ENCODE data around the gene PASK. TPM values are rescaled to one million over a fixed set of nuclear protein-coding genes. Genes with fewer than 3 reads are reported as not detected.

The PASK gene
- total and polyA plus RNA-seq, 12 donors, result 0.72 to 8.9 (median 3.6) TPM

- intact Hi-C loops (cut with DNase I), result no loop called here
- H3K4me1 ChIP-seq (replicated peaks in 1 of 2), result no peaks in the 10 kb centered on the region
- no peak for TF ChIP-seq CTCF (IDR thresholded peaks at IDR 0.05)
- TF ChIP-seq POLR2A (IDR thresholded peaks at IDR 0.05), result no peak
- 93 to 100% (median 96%) methylated on average over 5 to 15 of the region's 15 CpGs for WGBS, 4 donors
- H3K27me3 ChIP-seq, result no peaks in the 10 kb centered on the region
- H3K27ac ChIP-seq, result no peak overlapping the region
- no peak for DNase-seq
- H3K36me3 ChIP-seq (replicated peaks in 1 of 2), result peaks cover 0 to 77% of the 10 kb centered on the region in 2 donors
- peaks cover 0 to 13% (median 0%) of the 10 kb centered on the region in 3 donors for H3K9me3 ChIP-seq (replicated peaks in 1 of 3)
- H3K4me3 ChIP-seq, result no peak overlapping the region
These were observed 19.1 kb upstream of the PASK start for GRCh38 chr2:241168366-241168765.

- intact Hi-C loops (cut with DNase I), result no loop called here
These were observed 14.4 kb upstream of the PASK start for GRCh38 chr2:241163601-241164118.

GRCh38 chr2:241161646-241162281, 12.5 kb upstream of the PASK start:
- H3K4me1 ChIP-seq (replicated peaks in 1 of 2), result peaks cover 8 to 12% of the 10 kb centered on the region in 2 donors
- TF ChIP-seq POLR2A (IDR thresholded peaks at IDR 0.05), result peak in 1 of 2 donors; percentile 35
- no peak for TF ChIP-seq CTCF (IDR thresholded peaks at IDR 0.05)
- 29 to 49% (median 36%) methylated on average over 8 to 9 of the region's 9 CpGs for WGBS, 4 donors
- H3K27me3 ChIP-seq, result no peaks in the 10 kb centered on the region
- H3K27ac ChIP-seq, result peak overlapping the region; percentile 48 to 88 (median 61)
- H3K4me3 ChIP-seq, result no peak overlapping the region
- intact Hi-C loops (cut with DNase I), result no loop called here
- no peaks in the 10 kb centered on the region for H3K9me3 ChIP-seq (replicated peaks in 1 of 3)
- peak; percentile 70 to 91 (median 89) for DNase-seq
- H3K36me3 ChIP-seq (replicated peaks in 1 of 2), result peaks cover 0 to 58% of the 10 kb centered on the region in 2 donors

More at GRCh38 chr2:241163601-241164118, 14.4 kb upstream of the PASK start:
- DNase-seq, result no peak
- 33 to 47% (median 39%) methylated on average over 3 of the region's 3 CpGs for WGBS, 4 donors
- Histone ChIP-seq H3K36me3 (replicated peaks in 1 of 2) (peaks cover 0 to 61% of the 10 kb centered on the region in 2 donors), H3K4me1 (replicated peaks in 1 of 2) (peaks cover 8 to 12% of the 10 kb centered on the region in 2 donors), H3K9me3 (replicated peaks in 1 of 3) (no peaks in the 10 kb centered on the region), H3K27me3 (no peaks in the 10 kb centered on the region), H3K27ac (no peak overlapping the region), H3K4me3 (no peak overlapping the region)
- no peak for TF ChIP-seq CTCF (IDR thresholded peaks at IDR 0.05)
- TF ChIP-seq POLR2A (IDR thresholded peaks at IDR 0.05), result no peak

- TF ChIP-seq CTCF (IDR thresholded peaks at IDR 0.05), result no peak
- no peak for TF ChIP-seq POLR2A (IDR thresholded peaks at IDR 0.05)
- Histone ChIP-seq H3K36me3 (replicated peaks in 1 of 2) (peaks cover 0 to 47% of the 10 kb centered on the region in 2 donors), H3K4me1 (replicated peaks in 1 of 2) (peaks cover 8 to 12% of the 10 kb centered on the region in 2 donors), H3K27me3 (no peaks in the 10 kb centered on the region), H3K4me3 (no peak overlapping the region), H3K27ac (no peak overlapping the region), H3K9me3 (replicated peaks in 1 of 3) (no peaks in the 10 kb centered on the region)
- WGBS, 4 donors, result 96 to 98% (median 97%) methylated on average over 7 of the region's 7 CpGs
- intact Hi-C loops (cut with DNase I), result no loop called here
- DNase-seq, result no peak
These were observed 11.0 kb upstream of the PASK start for GRCh38 chr2:241160318-241160717.
